Immature natural killer cell (primary cell): Measurements from ENCODE around the gene LARP6. TPM values are rescaled to one million over a fixed set of nuclear protein-coding genes. Genes with fewer than 3 reads are reported as not detected.
"Not testable (repeated sequence)": the region's sequence is repeated elsewhere in the genome, so short reads cannot be mapped to it uniquely, and the experiment has no call there.

Experiments
- DNase-seq, 3 donors: peaks; one replicate each; pipeline ENCODE4 v3.0.0; 2022; ENCODE audit warnings: mixed read lengths in 1 of 3
- H3K27ac Mint-ChIP-seq, 6 donors: one replicate each; pipeline ENCODE4 v1.8.0; 2020; ENCODE audit warnings: mixed read lengths in 6 of 6, mild to moderate bottlenecking in 5 of 6, inconsistent platforms in 4 of 6, moderate library complexity in 3 of 6
- H3K27me3 Mint-ChIP-seq, 3 donors: one replicate each; pipeline ENCODE4 v1.8.0; 2020 to 2021; ENCODE audit warnings: low read depth in 3 of 3, mild to moderate bottlenecking in 3 of 3, mixed read lengths in 3 of 3, moderate library complexity in 3 of 3, inconsistent platforms in 1 of 3
- H3K36me3 Mint-ChIP-seq, 3 donors: one replicate each; pipeline ENCODE4 v1.8.0; 2020; ENCODE audit warnings: mixed read lengths in 3 of 3, inconsistent platforms in 2 of 3, mild to moderate bottlenecking in 2 of 3
- H3K4me1 Mint-ChIP-seq, 2 donors: one replicate each; pipeline ENCODE4 v1.8.0; 2020; ENCODE audit warnings: inconsistent platforms in 2 of 2, mild to moderate bottlenecking in 2 of 2, mixed read lengths in 2 of 2, moderate library complexity in 1 of 2
- H3K4me3 Mint-ChIP-seq, 5 donors: one replicate each; pipeline ENCODE4 v1.8.0; 2020; ENCODE audit warnings: mild to moderate bottlenecking in 5 of 5, mixed read lengths in 5 of 5, inconsistent platforms in 3 of 5, moderate library complexity in 3 of 5
- H3K9me3 Mint-ChIP-seq, 6 donors: one replicate each; pipeline ENCODE4 v1.8.0; 2020; ENCODE audit warnings: mild to moderate bottlenecking in 6 of 6, mixed read lengths in 6 of 6, inconsistent platforms in 4 of 6, moderate library complexity in 3 of 6
- polyA plus RNA-seq, 3 donors: library from polyadenylated mRNA; unstranded; fragments of 300-500 nt; fragmentation: Illumina TruSeq; gene quantifications; one replicate each; pipeline ENCODE4 v1.2.3, GENCODE V29; 2021

LARP6 gene
- polyA plus RNA-seq, 3 donors from 2014 or later, result not detected

DNA sequence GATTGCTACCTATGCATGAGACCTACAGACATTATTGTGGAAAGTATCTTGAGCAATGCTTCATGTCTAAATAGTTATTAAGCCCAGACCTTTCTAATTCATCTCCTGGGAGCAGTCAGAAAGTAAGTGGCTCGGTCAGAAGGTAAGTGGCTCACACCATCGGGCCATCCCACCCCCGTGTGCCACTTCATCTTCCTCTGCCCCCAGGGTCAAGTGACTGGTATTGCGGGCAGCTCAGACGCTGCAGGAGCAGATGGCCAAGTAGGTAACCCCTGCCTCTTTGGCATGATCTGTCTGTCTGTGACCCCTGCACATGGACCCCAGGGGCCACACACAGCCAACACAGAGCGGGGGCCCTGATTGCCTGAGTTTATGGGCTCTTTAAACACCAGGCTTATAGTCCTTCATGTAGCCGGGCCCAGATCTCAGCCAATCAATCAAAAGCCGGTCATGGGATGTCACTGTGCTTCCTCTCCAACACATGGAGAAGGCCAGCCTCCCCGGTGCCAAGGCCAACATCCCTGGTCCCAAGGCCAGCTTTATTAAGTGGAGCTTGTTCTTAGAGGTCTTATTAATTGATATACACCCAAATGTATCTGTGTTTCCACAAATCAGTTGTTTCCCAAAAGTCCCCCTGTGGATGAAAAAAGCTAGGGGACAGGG is 42.9 kb downstream of the LARP6 start:
- H3K27me3 Mint-ChIP-seq, result peaks cover 5 to 7% (median 7%) of the 10 kb centered on the region in 3 donors
- H3K4me1 Mint-ChIP-seq, result peaks cover 4 to 6% of the 10 kb centered on the region in 2 donors
- no peak overlapping the region for H3K4me3 Mint-ChIP-seq
- H3K27ac Mint-ChIP-seq, result no peak overlapping the region
- no peaks in the 10 kb centered on the region for H3K36me3 Mint-ChIP-seq
- no peaks in the 10 kb centered on the region for H3K9me3 Mint-ChIP-seq
- DNase-seq, result no peak

DNA sequence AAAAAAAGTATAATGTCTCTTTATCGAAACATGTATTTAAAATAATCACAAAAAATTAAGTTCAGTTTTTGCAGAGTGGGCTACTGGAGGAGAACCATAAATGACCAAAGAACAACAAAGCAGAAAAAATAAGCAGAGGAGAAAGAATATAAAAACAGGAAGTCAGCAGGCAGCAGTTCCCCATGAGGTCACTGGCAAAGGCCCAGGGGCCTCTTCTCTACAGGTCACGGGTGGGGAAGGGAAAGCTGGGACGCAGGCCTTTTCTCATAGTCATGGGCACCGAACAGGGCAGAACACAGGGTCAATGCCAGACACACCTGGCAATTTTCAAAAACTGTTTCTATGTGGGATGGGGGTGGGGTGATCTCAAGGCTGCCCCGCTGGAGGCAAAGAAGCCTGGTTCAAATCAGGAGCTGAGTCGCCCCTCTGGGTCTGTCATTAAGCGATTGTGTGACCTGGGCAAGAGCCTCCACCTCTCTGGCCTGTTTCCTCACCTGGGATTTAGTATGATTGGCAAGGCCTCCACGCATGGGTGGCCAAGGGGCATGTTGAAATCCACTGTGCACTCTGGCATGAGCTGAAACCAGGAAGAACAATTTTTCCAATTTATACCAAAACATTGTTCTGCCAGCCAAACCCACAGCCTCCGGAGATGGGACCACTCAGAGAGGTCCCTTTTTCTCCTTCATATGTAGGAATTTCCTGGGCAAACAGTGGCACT is 46.8 kb downstream of the LARP6 start:
- no peak for DNase-seq
- H3K4me1 Mint-ChIP-seq, result peaks cover 3 to 5% of the 10 kb centered on the region in 2 donors
- H3K27ac Mint-ChIP-seq, result no peak overlapping the region
- H3K36me3 Mint-ChIP-seq, result no peaks in the 10 kb centered on the region
- no peak overlapping the region for H3K4me3 Mint-ChIP-seq
- peaks cover 1 to 7% (median 3%) of the 10 kb centered on the region in 3 donors for H3K27me3 Mint-ChIP-seq
- H3K9me3 Mint-ChIP-seq, result no peaks in the 10 kb centered on the region

DNA sequence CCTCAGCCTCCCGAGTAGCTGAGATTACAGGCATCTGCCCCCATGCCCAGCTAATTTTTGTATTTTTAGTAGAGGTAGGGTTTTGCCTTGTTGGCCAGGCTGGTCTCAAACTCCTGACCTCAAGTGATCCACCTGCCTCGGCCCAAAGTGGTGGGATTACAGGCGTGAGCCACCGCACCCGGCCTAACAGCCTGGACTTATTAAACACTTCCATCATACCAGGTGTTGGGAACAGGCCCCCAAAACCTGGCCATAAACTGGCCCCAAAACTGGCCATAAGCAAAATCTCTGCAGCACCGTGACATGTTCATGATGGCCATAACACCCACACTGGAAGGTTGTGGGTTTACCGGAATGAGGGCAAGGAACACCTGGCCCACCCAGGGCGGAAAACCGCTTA is 49.6 kb downstream of the LARP6 start:
- H3K9me3 Mint-ChIP-seq, H3K36me3 Mint-ChIP-seq, H3K4me3 Mint-ChIP-seq, H3K27me3 Mint-ChIP-seq, H3K4me1 Mint-ChIP-seq, H3K27ac Mint-ChIP-seq, DNase-seq: not testable (repeated sequence)

DNA sequence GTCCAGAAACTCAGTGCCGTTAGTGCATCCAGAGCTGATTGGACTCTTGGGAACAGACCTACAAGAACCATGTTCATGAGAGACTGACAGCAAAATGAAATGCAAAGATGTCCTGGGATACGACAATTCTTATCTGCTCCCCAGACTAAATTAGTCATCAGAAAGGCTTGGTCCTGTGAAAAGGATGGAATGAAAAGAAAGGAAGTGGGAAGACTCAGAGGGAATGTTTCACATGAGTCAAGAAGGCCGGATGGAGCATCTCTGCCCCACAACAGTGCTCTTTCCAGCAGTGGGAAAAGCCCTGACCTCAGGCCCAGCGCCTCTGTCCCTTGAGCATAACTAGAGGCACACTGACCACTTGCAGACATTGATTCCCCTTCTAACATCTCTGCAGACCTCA is 51.3 kb downstream of the LARP6 start:
- Mint-ChIP-seq H3K36me3 (no peaks in the 10 kb centered on the region), H3K4me3 (no peak overlapping the region), H3K4me1 (no peaks in the 10 kb centered on the region), H3K27ac (no peak overlapping the region), H3K27me3 (peaks cover 0 to 10% (median 1%) of the 10 kb centered on the region in 3 donors), H3K9me3 (no peaks in the 10 kb centered on the region)
- DNase-seq, result no peak

DNA sequence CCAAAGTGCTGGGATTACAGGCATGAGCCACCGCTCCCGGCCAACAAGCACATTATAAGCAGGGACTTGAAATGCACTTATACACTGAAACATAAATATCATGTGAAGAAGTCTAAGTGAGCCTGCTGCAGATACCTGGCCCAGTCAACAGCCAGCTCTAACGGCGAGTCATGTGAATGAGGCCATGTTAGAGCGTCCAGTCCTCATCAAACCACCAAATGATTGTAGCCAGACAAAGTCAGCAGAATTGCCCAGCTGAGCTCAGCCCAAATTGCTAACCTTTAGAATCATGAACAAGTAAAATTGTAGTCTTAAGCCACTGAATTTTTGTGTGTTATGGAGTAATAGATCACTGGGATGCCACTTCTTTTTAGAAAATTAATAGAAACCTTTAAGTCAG is 52.8 kb downstream of the LARP6 start:
- Mint-ChIP-seq H3K9me3 (no peaks in the 10 kb centered on the region), H3K27ac (no peak overlapping the region), H3K27me3 (peaks cover 0 to 10% (median 3%) of the 10 kb centered on the region in 3 donors), H3K36me3 (no peaks in the 10 kb centered on the region), H3K4me1 (no peaks in the 10 kb centered on the region), H3K4me3 (no peak overlapping the region)
- DNase-seq, result no peak

DNA sequence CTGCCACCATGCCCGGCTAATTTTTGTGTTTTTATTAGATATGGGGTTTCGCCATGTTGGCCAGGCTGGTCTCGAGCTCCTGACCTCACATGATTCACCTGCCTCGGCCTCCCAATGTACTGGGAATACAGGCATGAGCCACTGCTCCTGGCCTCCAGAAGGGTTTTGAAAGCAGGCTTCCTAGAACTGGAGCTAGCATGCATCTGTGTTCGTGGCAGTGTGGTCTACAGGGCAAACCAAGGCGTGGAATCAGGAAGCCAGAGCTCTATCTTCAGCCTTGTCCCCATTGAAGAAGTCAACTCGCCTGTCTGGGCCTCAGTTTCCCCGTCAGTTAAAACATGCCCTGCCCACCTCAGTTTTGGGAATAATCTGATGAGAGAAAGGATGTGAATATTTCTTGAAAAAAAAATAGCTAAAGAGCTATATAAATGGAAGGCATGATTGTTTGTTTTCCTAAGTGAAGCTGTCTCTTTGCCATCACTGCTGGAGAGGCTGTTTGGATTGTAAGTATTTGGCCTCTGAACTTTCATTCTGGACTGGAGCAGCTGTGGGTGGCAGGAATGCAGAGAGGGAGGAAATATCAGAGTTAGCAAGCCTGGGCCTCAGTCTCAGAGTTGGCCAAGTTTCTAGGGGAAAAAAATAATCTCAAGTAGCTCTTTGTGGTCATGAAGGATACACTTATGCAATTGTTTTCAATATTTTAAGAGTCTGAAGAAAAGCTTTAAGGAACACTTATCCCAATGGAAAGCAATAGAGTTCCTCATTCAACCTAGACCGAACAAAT is 54.1 kb downstream of the LARP6 start:
- DNase-seq, result no peak
- Mint-ChIP-seq H3K27me3 (peaks cover 0 to 10% (median 3%) of the 10 kb centered on the region in 3 donors), H3K36me3 (no peaks in the 10 kb centered on the region), H3K9me3 (no peaks in the 10 kb centered on the region), H3K4me1 (no peaks in the 10 kb centered on the region), H3K27ac (no peak overlapping the region), H3K4me3 (no peak overlapping the region)

DNA sequence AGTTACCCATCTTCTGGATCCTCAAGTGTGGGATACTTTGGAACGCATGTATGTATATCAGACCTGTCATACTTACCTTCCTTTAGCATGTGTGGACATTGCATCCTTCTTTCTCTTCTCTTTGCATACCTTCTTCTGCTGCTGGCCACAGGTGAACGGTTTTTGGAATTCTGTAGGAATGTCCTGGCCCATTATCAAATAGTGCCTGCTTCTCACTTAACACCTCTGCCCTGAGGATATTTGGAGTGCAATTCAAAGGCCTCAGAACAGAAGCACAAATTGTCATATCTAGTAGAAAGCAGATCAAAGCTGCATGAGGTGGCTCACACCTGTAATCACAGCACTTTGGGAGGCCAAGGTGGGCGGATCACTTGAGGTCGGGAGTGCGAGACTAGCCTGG is 56.5 kb downstream of the LARP6 start:
- H3K4me1 Mint-ChIP-seq, result no peaks in the 10 kb centered on the region
- H3K9me3 Mint-ChIP-seq, result no peaks in the 10 kb centered on the region
- H3K27me3 Mint-ChIP-seq, result peaks cover 2 to 15% (median 7%) of the 10 kb centered on the region in 3 donors
- no peak for DNase-seq
- H3K4me3 Mint-ChIP-seq, result no peak overlapping the region
- H3K27ac Mint-ChIP-seq, result no peak overlapping the region
- no peaks in the 10 kb centered on the region for H3K36me3 Mint-ChIP-seq

DNA sequence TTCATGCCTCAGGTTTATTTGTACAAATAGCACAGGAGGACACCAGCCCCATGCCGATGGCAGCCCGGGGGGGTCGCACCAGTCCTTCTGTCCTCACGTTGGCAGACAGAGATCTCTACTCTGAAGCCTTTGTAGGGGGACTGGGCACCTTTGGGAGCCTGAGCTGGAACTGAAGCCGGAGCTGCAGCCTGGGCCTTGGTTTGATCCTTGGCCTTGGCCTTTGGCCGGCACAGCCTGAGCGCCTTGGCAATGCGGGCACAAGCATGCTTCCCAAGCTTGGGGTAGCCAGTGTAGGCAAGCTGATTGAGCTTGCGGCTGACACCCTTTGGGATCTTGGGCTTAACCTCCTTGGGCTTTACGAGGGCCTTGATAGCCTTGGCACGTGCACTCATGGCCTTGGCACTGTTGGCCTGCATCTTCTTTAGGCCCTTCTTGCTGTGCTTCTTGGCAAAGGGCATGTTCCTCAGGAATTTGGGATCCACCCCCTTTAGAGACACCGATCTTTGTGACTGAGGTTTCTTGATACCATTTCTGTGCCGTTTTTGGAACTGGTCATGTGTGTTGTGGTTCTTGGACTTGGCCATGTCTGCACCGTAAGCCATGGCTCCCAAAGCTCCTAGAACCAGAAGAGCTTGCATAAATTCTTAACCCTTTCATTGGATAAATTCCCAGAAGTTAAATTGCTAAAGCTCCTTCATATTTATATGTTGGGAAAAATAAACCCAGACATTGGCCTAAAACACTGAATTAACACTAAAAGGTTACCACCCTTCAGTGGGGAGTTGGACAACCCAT is 57.2 kb downstream of the LARP6 start:
- H3K4me3 Mint-ChIP-seq, result no peak overlapping the region
- H3K9me3 Mint-ChIP-seq, result no peaks in the 10 kb centered on the region
- DNase-seq, result no peak
- no peaks in the 10 kb centered on the region for H3K36me3 Mint-ChIP-seq
- no peaks in the 10 kb centered on the region for H3K4me1 Mint-ChIP-seq
- peaks cover 2 to 13% (median 7%) of the 10 kb centered on the region in 3 donors for H3K27me3 Mint-ChIP-seq
- H3K27ac Mint-ChIP-seq, result no peak overlapping the region

DNA sequence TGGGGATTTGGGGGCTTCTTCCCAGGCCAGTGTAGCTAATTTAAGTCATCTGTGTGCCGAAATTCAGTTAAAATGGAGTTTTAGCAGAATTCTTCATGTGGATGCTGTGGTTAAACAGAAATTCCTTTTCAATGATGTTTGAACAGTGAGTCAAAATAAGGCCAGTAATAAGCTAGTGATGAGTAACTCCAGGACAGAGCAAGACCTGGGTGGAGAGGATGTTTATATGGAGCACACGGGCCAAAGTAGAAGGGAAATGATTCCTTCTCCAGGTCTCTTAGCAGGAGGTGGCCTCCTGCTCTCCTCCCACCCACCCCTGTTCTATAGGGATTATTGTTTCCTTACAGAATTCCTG is 58.7 kb downstream of the LARP6 start:
- Mint-ChIP-seq H3K27ac (no peak overlapping the region), H3K4me3 (no peak overlapping the region), H3K4me1 (no peaks in the 10 kb centered on the region)

DNA sequence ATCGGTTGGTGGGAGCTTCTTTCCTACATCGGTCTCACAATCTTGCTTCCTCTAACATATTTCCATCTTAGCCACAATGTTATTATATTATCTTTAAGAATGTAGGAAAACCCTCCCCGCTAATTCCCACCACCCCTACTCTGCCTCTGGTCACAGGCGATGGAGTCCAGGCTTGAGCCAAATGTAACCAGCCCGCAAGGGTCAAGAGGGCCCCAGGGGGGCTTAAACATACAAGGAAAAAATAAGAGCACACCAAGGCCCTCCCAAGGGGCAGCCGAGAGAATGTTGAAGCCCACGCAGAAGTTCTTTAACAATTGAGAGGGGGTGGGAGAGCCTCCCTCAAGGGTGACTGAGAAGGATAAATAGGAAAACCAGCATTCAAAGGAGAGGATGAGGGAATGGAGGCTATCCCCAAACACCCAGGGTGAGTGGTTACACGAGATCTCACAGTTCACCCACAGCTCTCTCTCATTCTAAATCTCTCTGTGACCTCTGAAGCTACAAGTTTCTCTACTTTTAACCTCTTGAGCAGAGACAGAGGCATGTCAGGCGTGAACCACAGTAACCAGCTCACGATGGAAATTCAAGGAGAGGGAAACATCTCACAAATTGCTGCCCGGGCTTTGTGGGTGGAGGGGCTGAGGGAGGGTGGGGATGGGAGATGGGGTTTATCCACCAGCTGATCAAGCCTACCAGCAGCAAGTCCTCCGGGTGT is 59.2 kb downstream of the LARP6 start:
- H3K27ac Mint-ChIP-seq, result no peak overlapping the region
- H3K4me1 Mint-ChIP-seq, result no peaks in the 10 kb centered on the region
- no peak overlapping the region for H3K4me3 Mint-ChIP-seq
- peaks cover 2 to 8% (median 7%) of the 10 kb centered on the region in 3 donors for H3K27me3 Mint-ChIP-seq
- DNase-seq, result no peak
- no peaks in the 10 kb centered on the region for H3K9me3 Mint-ChIP-seq
- H3K36me3 Mint-ChIP-seq, result no peaks in the 10 kb centered on the region

More for the DNA sequence above, 58.7 kb downstream of the LARP6 start:
- DNase-seq, result no peak
- peaks cover 2 to 8% (median 7%) of the 10 kb centered on the region in 3 donors for H3K27me3 Mint-ChIP-seq
- H3K36me3 Mint-ChIP-seq, result no peaks in the 10 kb centered on the region
- H3K9me3 Mint-ChIP-seq, result no peaks in the 10 kb centered on the region

DNA sequence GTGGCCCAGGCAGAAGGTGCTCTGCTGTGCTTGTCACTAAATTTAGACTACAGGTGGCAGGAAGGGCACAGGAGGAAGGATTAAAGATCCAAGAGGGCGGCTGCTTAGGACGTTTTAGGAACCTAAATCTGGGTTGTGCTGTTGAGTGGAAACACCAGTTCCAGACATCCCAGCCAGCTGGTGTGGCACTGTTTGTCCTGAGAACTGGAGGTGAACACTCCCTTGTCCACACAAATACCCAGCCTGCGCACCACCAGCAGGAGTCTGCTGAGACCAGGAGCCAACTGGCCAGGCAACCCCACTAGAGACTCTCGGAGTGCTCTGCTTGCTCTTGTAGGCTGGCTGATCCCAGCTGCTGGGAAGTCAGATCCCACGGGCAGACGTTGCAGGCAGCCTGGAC is 60.3 kb downstream of the LARP6 start:
- H3K4me3 Mint-ChIP-seq, result no peak overlapping the region
- H3K4me1 Mint-ChIP-seq, result no peaks in the 10 kb centered on the region
- H3K9me3 Mint-ChIP-seq, result no peaks in the 10 kb centered on the region
- no peak for DNase-seq
- no peak overlapping the region for H3K27ac Mint-ChIP-seq
- peaks cover 2 to 7% (median 5%) of the 10 kb centered on the region in 3 donors for H3K27me3 Mint-ChIP-seq
- H3K36me3 Mint-ChIP-seq, result no peaks in the 10 kb centered on the region

DNA sequence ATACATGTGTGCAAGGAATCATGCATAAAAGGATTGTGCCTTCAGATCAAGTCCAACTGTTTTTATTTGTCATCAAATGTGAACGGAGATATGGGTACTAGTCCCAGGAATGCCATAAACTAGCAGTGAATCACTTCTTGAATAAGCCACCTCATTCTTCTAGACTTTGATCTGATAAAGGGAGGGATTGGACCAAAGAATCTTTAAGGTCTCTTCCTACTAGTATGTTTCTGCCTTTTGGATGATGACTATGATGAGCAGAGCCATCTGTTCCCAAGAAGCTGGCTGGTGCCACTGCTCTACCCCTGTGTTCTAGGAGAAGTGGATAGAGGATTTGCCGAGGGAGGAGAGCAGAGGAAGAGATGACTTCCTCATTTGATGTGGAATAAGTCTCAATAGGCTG is 61.8 kb downstream of the LARP6 start:
- no peak for DNase-seq
- no peaks in the 10 kb centered on the region for H3K9me3 Mint-ChIP-seq
- no peak overlapping the region for H3K27ac Mint-ChIP-seq
- peaks cover 2 to 6% (median 5%) of the 10 kb centered on the region in 3 donors for H3K27me3 Mint-ChIP-seq
- H3K4me1 Mint-ChIP-seq, result no peaks in the 10 kb centered on the region
- H3K4me3 Mint-ChIP-seq, result no peak overlapping the region
- H3K36me3 Mint-ChIP-seq, result no peaks in the 10 kb centered on the region

DNA sequence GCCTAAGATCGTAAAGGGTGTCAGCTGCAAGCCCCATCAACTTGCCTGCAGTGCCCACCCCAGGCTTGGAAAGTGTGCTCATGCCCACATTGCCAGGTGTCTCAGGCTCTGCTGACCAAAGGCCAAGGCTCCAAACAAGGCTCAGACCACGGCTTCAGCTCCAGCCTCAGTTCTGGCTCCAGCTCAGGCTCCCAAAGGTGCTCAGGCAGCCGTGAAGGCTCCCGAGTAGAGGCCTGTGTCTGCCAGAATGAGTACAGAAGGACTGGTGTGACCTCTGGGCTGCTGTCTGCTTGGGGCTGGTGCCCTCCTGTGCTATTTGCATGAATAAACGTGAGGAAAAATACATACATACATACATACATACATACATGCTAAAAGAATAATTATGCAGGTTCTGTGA is 62.7 kb downstream of the LARP6 start:
- Mint-ChIP-seq H3K4me3 (no peak overlapping the region), H3K4me1 (no peaks in the 10 kb centered on the region), H3K9me3 (no peaks in the 10 kb centered on the region), H3K27ac (no peak overlapping the region), H3K36me3 (no peaks in the 10 kb centered on the region), H3K27me3 (peaks cover 2 to 5% (median 4%) of the 10 kb centered on the region in 3 donors)
- no peak for DNase-seq
